ENCODE results near the gene SLC26A1. TPM values are rescaled to one million over a fixed set of nuclear protein-coding genes. Genes with fewer than 3 reads are reported as not detected.

The SLC26A1 gene
- total and polyA plus RNA-seq, 3 donors from 2014 or later, result 0.51 to 2.0 (median 0.99) TPM

GRCh38 chr4:965766-966134, 27.5 kb downstream of the SLC26A1 start:
- Histone ChIP-seq H3K27ac (no peak overlapping the region), H3K4me3 (no peak overlapping the region), H3K27me3 (no peaks in the 10 kb centered on the region), H3K36me3 (ENCODE audit: low read depth, missing control alignments) (no peaks in the 10 kb centered on the region), H3K9me3 (no peaks in the 10 kb centered on the region), H3K4me1 (no peaks in the 10 kb centered on the region)
- no peak for DNase-seq
- TF ChIP-seq POLR2A (IDR thresholded peaks at IDR 0.05) (no peak), CTCF (IDR thresholded peaks at IDR 0.05) (no peak)
- 77 to 92% methylated on average over 4 to 21 of the region's 21 CpGs for WGBS, 2 donors
- intact Hi-C loops (cut with DNase I; ENCODE audit: low total_unique reads), result no loop called here

- Histone ChIP-seq H3K27me3 (no peaks in the 10 kb centered on the region), H3K4me3 (no peak overlapping the region), H3K4me1 (no peaks in the 10 kb centered on the region), H3K36me3 (ENCODE audit: low read depth, missing control alignments) (no peaks in the 10 kb centered on the region), H3K9me3 (no peaks in the 10 kb centered on the region), H3K27ac (no peak overlapping the region)
- intact Hi-C loops (cut with DNase I; ENCODE audit: low total_unique reads), result no loop called here
- TF ChIP-seq CTCF (IDR thresholded peaks at IDR 0.05) (no peak), POLR2A (IDR thresholded peaks at IDR 0.05) (no peak)
- no peak for DNase-seq
- 94 to 95% methylated on average over 13 to 22 of the region's 26 CpGs for WGBS, 2 donors
Measured at GRCh38 chr4:965048-965765, 28.0 kb downstream of the SLC26A1 start.

GRCh38 chr4:964346-965025, 28.7 kb downstream of the SLC26A1 start:
- TF ChIP-seq CTCF (IDR thresholded peaks at IDR 0.05) (no peak), POLR2A (IDR thresholded peaks at IDR 0.05) (no peak)
- H3K36me3 ChIP-seq (ENCODE audit: low read depth, missing control alignments), result no peaks in the 10 kb centered on the region

GRCh38 chr4:963276-964225, 29.7 kb downstream of the SLC26A1 start:
- H3K4me1 ChIP-seq, result no peaks in the 10 kb centered on the region
- H3K4me3 ChIP-seq, result no peak overlapping the region
- no peaks in the 10 kb centered on the region for H3K9me3 ChIP-seq
- no peaks in the 10 kb centered on the region for H3K27me3 ChIP-seq
- WGBS, 2 donors, result 90 to 95% methylated on average over 20 to 34 of the region's 39 CpGs
- intact Hi-C loops (cut with DNase I; ENCODE audit: low total_unique reads), result no loop called here
- H3K36me3 ChIP-seq (ENCODE audit: low read depth, missing control alignments), result no peaks in the 10 kb centered on the region
- no peak overlapping the region for H3K27ac ChIP-seq
- no peak for DNase-seq
- TF ChIP-seq POLR2A (IDR thresholded peaks at IDR 0.05) (no peak), CTCF (IDR thresholded peaks at IDR 0.05) (no peak)

More at GRCh38 chr4:964346-965025, 28.7 kb downstream of the SLC26A1 start:
- no peaks in the 10 kb centered on the region for H3K4me1 ChIP-seq
- whole genome bisulfite sequencing, 2 donors, result 75 to 92% methylated on average over 4 to 23 of the region's 23 CpGs
- H3K9me3 ChIP-seq, result no peaks in the 10 kb centered on the region
- H3K4me3 ChIP-seq, result no peak overlapping the region
- no peak overlapping the region for H3K27ac ChIP-seq
- intact Hi-C loops (cut with DNase I; ENCODE audit: low total_unique reads), result no loop called here
- H3K27me3 ChIP-seq, result no peaks in the 10 kb centered on the region
- DNase-seq, result no peak
